Gastroesophageal sphincter (tissue), 4 donors: ENCODE results near the gene GNG5. TPM values are rescaled to one million over a fixed set of nuclear protein-coding genes. Genes with fewer than 3 reads are reported as not detected.
A peak's percentile ranks its signal among the peaks of the same experiment; 100 is the strongest.
"Not testable (repeated sequence)": the region's sequence is repeated elsewhere in the genome, so short reads cannot be mapped to it uniquely, and the experiment has no call there.

Experiments used
- ATAC-seq: fragments of 150-250 bp; one replicate; pipeline ENCODE4 v1.9.1; 2016; ENCODE audit warnings: mild to moderate bottlenecking, moderate library complexity
- H3K27ac ChIP-seq, 4 donors: fragments of 200-600 bp; sonication (generic) in 3 of 4; 1 replicate in 3 of 4; 2 replicates in 1 of 4; pipeline ENCODE4 v1.5.1; 2016 to 2019
- H3K27me3 ChIP-seq: fragments of 200-600 bp; sonication (generic); one replicate; pipeline ENCODE4 v1.5.1; 2019
- H3K36me3 ChIP-seq, 2 donors: fragments of 200-600 bp; sonication (generic); one replicate each; pipeline ENCODE4 v1.5.1; 2019; ENCODE audit warnings: control low read depth in 1 of 2
- H3K4me1 ChIP-seq, 3 donors: fragments of 200-600 bp; sonication (generic); 1 replicate in 2 of 3; 2 replicates in 1 of 3; pipeline ENCODE4 v1.5.1; 2016 to 2019; ENCODE audit warnings: control low read depth in 2 of 3
- H3K4me3 ChIP-seq, 2 donors: fragments of 200-600 bp; sonication (generic); one replicate each; pipeline ENCODE4 v1.5.1; 2019; ENCODE audit warnings: mild to moderate bottlenecking in 1 of 2, moderate library complexity in 1 of 2
- H3K9me3 ChIP-seq, 3 donors: fragments of 200-600 bp; sonication (generic); one replicate each; pipeline ENCODE4 v1.5.1; 2017 to 2019; ENCODE audit warnings: control low read depth in 2 of 3
- CTCF ChIP-seq, 4 experiments: fragments of 200-600 bp in 2 of 4; fragments of 450-650 bp in 2 of 4; sonication (generic) in 1 of 4; IDR thresholded peaks; one replicate each; pipeline ENCODE4 v1.5.1; 2017 to 2019; ENCODE audit warnings: antibody characterized with exemption in 4 of 4, mild to moderate bottlenecking in 2 of 4, moderate library complexity in 2 of 4
- EP300 ChIP-seq: sonication (generic); formaldehyde crosslinking; IDR thresholded peaks from one replicate; pipeline ENCODE4 v1.6.1; 2017; ENCODE audit warnings: antibody characterized with exemption, mild to moderate bottlenecking
- POLR2A ChIP-seq, 2 donors: fragments of 450-650 bp; IDR thresholded peaks; one replicate each; pipeline ENCODE4 v1.6.1; 2017; ENCODE audit warnings: antibody characterized with exemption in 2 of 2, mild to moderate bottlenecking in 2 of 2, moderate library complexity in 1 of 2
- POLR2AphosphoS5 ChIP-seq: sonication (generic); formaldehyde crosslinking; IDR thresholded peaks from one replicate; pipeline ENCODE4 v1.6.1; 2017; ENCODE audit warnings: antibody characterized with exemption
- WGBS, 2 donors: methylation state at CpG; one replicate each; pipeline ENCODE4 v1.1.5; 2018; ENCODE audit warnings: low coverage in 1 of 2; 5-methylcytosine and 5-hydroxymethylcytosine counted together
- total RNA-seq, 4 donors: library from RNA; depleted of rRNA; stranded (reverse); fragments of >200 nt; gene quantifications; one replicate each; pipeline ENCODE4 v1.1.0, GENCODE V29; 2016

GNG5 gene
- total RNA-seq, 4 donors from 2014 or later = 66.2 to 110 (median 80.2) TPM

- TF ChIP-seq POLR2AphosphoS5 = no peak
- no peak for TF ChIP-seq CTCF (IDR thresholded peaks at IDR 0.05)
- no peak for TF ChIP-seq EP300
- no peak for TF ChIP-seq POLR2A (IDR thresholded peaks at IDR 0.05)
- no peak for ATAC-seq
- H3K9me3 ChIP-seq = peaks cover 0 to 9% (median 0%) of the 10 kb centered on the region in 3 donors
- 93 to 98% methylated on average over 4 of the region's 4 CpGs for WGBS, 2 donors
- peaks cover 0 to 13% (median 2%) of the 10 kb centered on the region in 3 donors for H3K4me1 ChIP-seq
- no peak overlapping the region for H3K4me3 ChIP-seq
- no peaks in the 10 kb centered on the region for H3K36me3 ChIP-seq
- no peak overlapping the region for H3K27ac ChIP-seq
- H3K27me3 ChIP-seq = no peaks in the 10 kb centered on the region
These were observed 2.6 kb upstream of the GNG5 start for GRCh38 chr1:84509029-84509428.

- Histone ChIP-seq H3K4me1 (peaks cover under 1 to 18% (median 8%) of the 10 kb centered on the region in 3 donors), H3K36me3 (no peaks in the 10 kb centered on the region), H3K4me3 (no peak overlapping the region), H3K9me3 (peaks cover 0 to 9% (median 0%) of the 10 kb centered on the region in 3 donors), H3K27me3 (no peaks in the 10 kb centered on the region), H3K27ac (no peak overlapping the region)
- ATAC-seq = no peak
- 100% methylated on average over 1 of the region's 1 CpG for whole genome bisulfite sequencing, 2 donors
- TF ChIP-seq CTCF (IDR thresholded peaks at IDR 0.05) (no peak), POLR2A (IDR thresholded peaks at IDR 0.05) (no peak), EP300 (no peak), POLR2AphosphoS5 (no peak)
These were observed 2.1 kb upstream of the GNG5 start for GRCh38 chr1:84508510-84508909.

- not testable (repeated sequence) for H3K9me3 ChIP-seq, H3K27me3 ChIP-seq, H3K36me3 ChIP-seq, ATAC-seq, H3K27ac ChIP-seq, H3K4me3 ChIP-seq
- WGBS, 2 donors = 86 to 93% methylated on average over 1 to 11 of the region's 14 CpGs
- H3K4me1 ChIP-seq = peaks cover 7 to 24% (median 14%) of the 10 kb centered on the region in 3 donors
These were observed 1.5 kb upstream of the GNG5 start for GRCh38 chr1:84507887-84508286.

GRCh38 chr1:84506729-84507453, 510 bp upstream of the GNG5 start:
- WGBS, 2 donors = 17 to 30% methylated on average over 14 to 24 of the region's 26 CpGs
- H3K4me3 ChIP-seq = peak overlapping the region; percentile 80 to 81
- no peaks in the 10 kb centered on the region for H3K36me3 ChIP-seq
- peaks cover 0 to 9% (median 0%) of the 10 kb centered on the region in 3 donors for H3K9me3 ChIP-seq
- TF ChIP-seq CTCF (IDR thresholded peaks at IDR 0.05) (no peak), POLR2A (IDR thresholded peaks at IDR 0.05) (no peak), EP300 (no peak), POLR2AphosphoS5 (no peak)
- no peaks in the 10 kb centered on the region for H3K27me3 ChIP-seq
- peaks cover 7 to 34% (median 19%) of the 10 kb centered on the region in 3 donors for H3K4me1 ChIP-seq
- peak overlapping the region; percentile 89 to 97 (median 90) for H3K27ac ChIP-seq
- no peak for ATAC-seq

GRCh38 chr1:84505493-84506001, 834 bp downstream of the GNG5 start:
- TF ChIP-seq POLR2AphosphoS5 (peak; percentile 27), EP300 (no peak), POLR2A (IDR thresholded peaks at IDR 0.05) (no peak), CTCF (IDR thresholded peaks at IDR 0.05) (peak in 1 of 4 experiments; percentile 12)
- peak overlapping the region; percentile 89 to 97 (median 90) for H3K27ac ChIP-seq
- 0 to 2% methylated on average over 3 to 11 of the region's 47 CpGs for whole genome bisulfite sequencing, 2 donors
- H3K36me3 ChIP-seq = peaks cover 0 to 10% of the 10 kb centered on the region in 2 donors
- H3K27me3 ChIP-seq = no peaks in the 10 kb centered on the region
- peaks cover 0 to 9% (median 0%) of the 10 kb centered on the region in 3 donors for H3K9me3 ChIP-seq
- H3K4me3 ChIP-seq = peak overlapping the region; percentile 80 to 81
- H3K4me1 ChIP-seq = peaks cover 7 to 48% (median 19%) of the 10 kb centered on the region in 3 donors
- peak; percentile 79 for ATAC-seq
